ENCODE results near the gene XPC.
"Not testable (repeated sequence)": the region's sequence is repeated elsewhere in the genome, so short reads cannot be mapped to it uniquely, and the experiment has no call there.

Gene XPC

GRCh38 chr3:14178247-14179113, at the start of gene XPC, which contains the start of gene LSM3:
Gene XPC, minus strand, starts transcription at chr3:14178601. Its CDS starts 33 bp downstream, at chr3:14178568.
Gene LSM3, plus strand, starts transcription at chr3:14178817. Its CDS starts 44 bp downstream, at chr3:14178861.
- peak; percentile 92 for DNase-seq

GRCh38 chr3:14227856-14228255, 49.5 kb upstream of the XPC start:
- DNase-seq: no peak

- not testable (repeated sequence) for DNase-seq
Observed at GRCh38 chr3:14226351-14226750, 48.0 kb upstream of the XPC start.

- DNase-seq: no peak
Observed at GRCh38 chr3:14225421-14225820, 47.0 kb upstream of the XPC start.

GRCh38 chr3:14224895-14225294, 46.5 kb upstream of the XPC start:
- DNase-seq: no peak

- DNase-seq: no peak
Observed at GRCh38 chr3:14223595-14223994, 45.2 kb upstream of the XPC start.

- no peak for DNase-seq
Observed at GRCh38 chr3:14222900-14223594, 44.6 kb upstream of the XPC start.

- DNase-seq: no peak
Observed at GRCh38 chr3:14222457-14222856, 44.1 kb upstream of the XPC start.

- DNase-seq: no peak
Observed at GRCh38 chr3:14221902-14222301, 43.5 kb upstream of the XPC start.

- DNase-seq: no peak
Observed at GRCh38 chr3:14220933-14221332, 42.5 kb upstream of the XPC start.

GRCh38 chr3:14218355-14218754, 40.0 kb upstream of the XPC start:
- DNase-seq: no peak

GRCh38 chr3:14216257-14217048, 38.1 kb upstream of the XPC start:
- no peak for DNase-seq

GRCh38 chr3:14214764-14215163, 36.4 kb upstream of the XPC start:
- DNase-seq: no peak

GRCh38 chr3:14213066-14213774, 34.8 kb upstream of the XPC start:
- DNase-seq: no peak

GRCh38 chr3:14212032-14212431, 33.6 kb upstream of the XPC start:
- DNase-seq: no peak

- DNase-seq: no peak
Observed at GRCh38 chr3:14211621-14212020, 33.2 kb upstream of the XPC start.

GRCh38 chr3:14210843-14211594, 32.6 kb upstream of the XPC start:
- no peak for DNase-seq

GRCh38 chr3:14210290-14210688, 31.9 kb upstream of the XPC start:
- DNase-seq: no peak

GRCh38 chr3:14209581-14210289, 31.3 kb upstream of the XPC start:
- no peak for DNase-seq

- DNase-seq: no peak
Observed at GRCh38 chr3:14208977-14209394, 30.6 kb upstream of the XPC start.

- DNase-seq: no peak
Observed at GRCh38 chr3:14208168-14208567, 29.8 kb upstream of the XPC start.

Measured in NCI-H1048 (cell line).